Fibroblast of lung (primary cell): Measurements from ENCODE around the gene PRSS22. TPM values are rescaled to one million over a fixed set of nuclear protein-coding genes. Genes with fewer than 3 reads are reported as not detected.

ENCODE experiments used
- DNase-seq, 2 donors: peaks; one replicate each; pipeline versions ENCODE4 v3.0.0 to v3.0.0-alpha.2; 2010; ENCODE audit warnings: low read depth in 2 of 2
- H2AFZ ChIP-seq: 2 replicates; pipeline ENCODE4 v1.5.1; 2012; ENCODE audit warnings: low read length, control low read depth, inconsistent platforms
- H3K27ac ChIP-seq: 2 replicates; pipeline ENCODE4 v1.5.1; 2011; ENCODE audit warnings: low read length, control low read depth; ENCODE audit not compliant: insufficient read depth
- H3K27me3 ChIP-seq: 2 replicates; pipeline ENCODE4 v1.5.1; 2011; ENCODE audit warnings: mild to moderate bottlenecking, low read length; ENCODE audit not compliant: control insufficient read depth, insufficient read depth
- H3K36me3 ChIP-seq: 2 replicates; pipeline ENCODE4 v1.5.1; 2011; ENCODE audit warnings: low read length; ENCODE audit not compliant: control insufficient read depth, insufficient read depth
- H3K4me1 ChIP-seq: 2 replicates; pipeline ENCODE4 v1.5.1; 2011; ENCODE audit warnings: low read length; ENCODE audit not compliant: control insufficient read depth, insufficient read depth; ENCODE audit errors: extremely low read depth
- H3K4me2 ChIP-seq: 2 replicates; pipeline ENCODE4 v1.5.1; 2011; ENCODE audit warnings: low read length, control low read depth; ENCODE audit not compliant: insufficient read depth; ENCODE audit errors: extremely low read depth
- H3K4me3 ChIP-seq, 4 experiments: fragments of 200-600 bp in 1 of 4; sonication (generic) in 1 of 4; replicated peaks in 1 of 4; 2 replicates each; pipeline ENCODE4 v1.5.1; 2011 to 2016; ENCODE audit warnings: low read length in 4 of 4, low read depth in 3 of 4, mild to moderate bottlenecking in 3 of 4, control low read depth in 2 of 4, inconsistent platforms in 1 of 4, mixed read lengths in 1 of 4; ENCODE audit not compliant: insufficient read depth in 1 of 4; ENCODE audit errors: control extremely low read depth in 1 of 4
- H3K79me2 ChIP-seq: 2 replicates; pipeline ENCODE4 v1.5.1; 2012; ENCODE audit warnings: mild to moderate bottlenecking, low read length, inconsistent platforms; ENCODE audit not compliant: control insufficient read depth, insufficient read depth
- H3K9ac ChIP-seq: 2 replicates; pipeline ENCODE4 v1.5.1; 2011; ENCODE audit warnings: mild to moderate bottlenecking, low read length, control low read depth; ENCODE audit not compliant: insufficient read depth
- H3K9me3 ChIP-seq: 2 replicates; pipeline ENCODE4 v1.5.1; 2012; ENCODE audit warnings: low read depth, low read length; ENCODE audit not compliant: control insufficient read depth, insufficient read depth
- H4K20me1 ChIP-seq: 2 replicates; pipeline ENCODE4 v1.5.1; 2011; ENCODE audit warnings: low read length; ENCODE audit not compliant: control insufficient read depth, insufficient read depth; ENCODE audit errors: extremely low read depth
- CTCF ChIP-seq, 2 donors: IDR thresholded peaks in 1 of 2; conservative IDR thresholded peaks in 1 of 2; 1 replicate in 1 of 2; 2 replicates in 1 of 2; pipeline ENCODE4 v1.5.1; 2011 to 2012; ENCODE audit warnings: low read length in 2 of 2, control low read depth in 1 of 2, inconsistent platforms in 1 of 2, low read depth in 1 of 2, mild to moderate bottlenecking in 1 of 2
- EZH2 ChIP-seq: IDR thresholded peaks from 2 replicates; pipeline ENCODE4 v1.5.1; 2012; ENCODE audit warnings: low read length, control low read depth, mild to moderate bottlenecking; ENCODE audit errors: missing control alignments
- polyA plus RNA-seq, 2 donors: library from polyadenylated mRNA; depleted of rRNA in 1 of 2; stranded (reverse) in 1 of 2; unstranded in 1 of 2; fragments of >200 nt; gene quantifications; 2 replicates each; pipeline ENCODE4 v1.2.1, GENCODE V29; 2011 to 2012; ENCODE audit warnings: missing spikeins in 1 of 2
- total RNA-seq: library from RNA; depleted of rRNA; stranded (reverse); fragments of >200 nt; gene quantifications from 2 replicates; pipeline ENCODE4 v1.2.1, GENCODE V29; 2014

The PRSS22 gene
- total and polyA plus RNA-seq, 2 donors (not counting 1 experiment from before 2014, with no cell fraction given) = 0.17 TPM; not detected in 1

GRCh38 chr16:2833776-2834175, 24.2 kb downstream of the PRSS22 start:
- H3K4me1 ChIP-seq = peaks cover 3% of the 10 kb centered on the region
- no peak overlapping the region for H3K9ac ChIP-seq
- H3K4me2 ChIP-seq = no peak overlapping the region
- H3K9me3 ChIP-seq = no peaks in the 10 kb centered on the region
- peaks cover 4% of the 10 kb centered on the region for H3K27me3 ChIP-seq
- no peak overlapping the region for H2AFZ ChIP-seq
- no peak for DNase-seq
- H3K79me2 ChIP-seq = no peaks in the 10 kb centered on the region
- H3K27ac ChIP-seq = no peak overlapping the region
- H3K36me3 ChIP-seq = no peaks in the 10 kb centered on the region
- TF ChIP-seq CTCF (conservative IDR thresholded peaks at IDR 0.05 in 1 of 2, IDR thresholded peaks at IDR 0.05 in 1 of 2; ENCODE audit: low read depth in 1 of 2, low read length in 2 of 2) (no peak), EZH2 (no peak)
- H4K20me1 ChIP-seq = no peaks in the 10 kb centered on the region
- no peak overlapping the region for H3K4me3 ChIP-seq

- H3K27ac ChIP-seq = no peak overlapping the region
- peaks cover 3% of the 10 kb centered on the region for H3K4me1 ChIP-seq
- no peak for TF ChIP-seq CTCF (conservative IDR thresholded peaks at IDR 0.05 in 1 of 2, IDR thresholded peaks at IDR 0.05 in 1 of 2; ENCODE audit: low read depth in 1 of 2, low read length in 2 of 2)
- H3K36me3 ChIP-seq = no peaks in the 10 kb centered on the region
- no peaks in the 10 kb centered on the region for H4K20me1 ChIP-seq
- H3K79me2 ChIP-seq = no peaks in the 10 kb centered on the region
- no peak overlapping the region for H3K9ac ChIP-seq
- peaks cover 4% of the 10 kb centered on the region for H3K27me3 ChIP-seq
- H3K4me3 ChIP-seq = no peak overlapping the region
- no peak for DNase-seq
- H3K4me2 ChIP-seq = no peak overlapping the region
- no peaks in the 10 kb centered on the region for H3K9me3 ChIP-seq
- H2AFZ ChIP-seq = no peak overlapping the region
Observed at GRCh38 chr16:2831203-2831602, 26.8 kb downstream of the PRSS22 start.

GRCh38 chr16:2830355-2830695, 27.6 kb downstream of the PRSS22 start:
- peaks cover 2% of the 10 kb centered on the region for H3K4me1 ChIP-seq
- H3K4me3 ChIP-seq = no peak overlapping the region
- no peak overlapping the region for H3K9ac ChIP-seq
- no peaks in the 10 kb centered on the region for H3K9me3 ChIP-seq
- DNase-seq = no peak
- TF ChIP-seq EZH2 (no peak), CTCF (conservative IDR thresholded peaks at IDR 0.05 in 1 of 2, IDR thresholded peaks at IDR 0.05 in 1 of 2; ENCODE audit: low read depth in 1 of 2, low read length in 2 of 2) (no peak)
- no peak overlapping the region for H2AFZ ChIP-seq
- no peaks in the 10 kb centered on the region for H4K20me1 ChIP-seq
- H3K36me3 ChIP-seq = no peaks in the 10 kb centered on the region
- H3K79me2 ChIP-seq = no peaks in the 10 kb centered on the region
- H3K4me2 ChIP-seq = no peak overlapping the region
- no peak overlapping the region for H3K27ac ChIP-seq
- H3K27me3 ChIP-seq = peaks cover 4% of the 10 kb centered on the region
